ENCODE results near the gene CEP152.
"Not testable (repeated sequence)": the region's sequence is repeated elsewhere in the genome, so short reads cannot be mapped to it uniquely, and the experiment has no call there.

The CEP152 gene, protein sequence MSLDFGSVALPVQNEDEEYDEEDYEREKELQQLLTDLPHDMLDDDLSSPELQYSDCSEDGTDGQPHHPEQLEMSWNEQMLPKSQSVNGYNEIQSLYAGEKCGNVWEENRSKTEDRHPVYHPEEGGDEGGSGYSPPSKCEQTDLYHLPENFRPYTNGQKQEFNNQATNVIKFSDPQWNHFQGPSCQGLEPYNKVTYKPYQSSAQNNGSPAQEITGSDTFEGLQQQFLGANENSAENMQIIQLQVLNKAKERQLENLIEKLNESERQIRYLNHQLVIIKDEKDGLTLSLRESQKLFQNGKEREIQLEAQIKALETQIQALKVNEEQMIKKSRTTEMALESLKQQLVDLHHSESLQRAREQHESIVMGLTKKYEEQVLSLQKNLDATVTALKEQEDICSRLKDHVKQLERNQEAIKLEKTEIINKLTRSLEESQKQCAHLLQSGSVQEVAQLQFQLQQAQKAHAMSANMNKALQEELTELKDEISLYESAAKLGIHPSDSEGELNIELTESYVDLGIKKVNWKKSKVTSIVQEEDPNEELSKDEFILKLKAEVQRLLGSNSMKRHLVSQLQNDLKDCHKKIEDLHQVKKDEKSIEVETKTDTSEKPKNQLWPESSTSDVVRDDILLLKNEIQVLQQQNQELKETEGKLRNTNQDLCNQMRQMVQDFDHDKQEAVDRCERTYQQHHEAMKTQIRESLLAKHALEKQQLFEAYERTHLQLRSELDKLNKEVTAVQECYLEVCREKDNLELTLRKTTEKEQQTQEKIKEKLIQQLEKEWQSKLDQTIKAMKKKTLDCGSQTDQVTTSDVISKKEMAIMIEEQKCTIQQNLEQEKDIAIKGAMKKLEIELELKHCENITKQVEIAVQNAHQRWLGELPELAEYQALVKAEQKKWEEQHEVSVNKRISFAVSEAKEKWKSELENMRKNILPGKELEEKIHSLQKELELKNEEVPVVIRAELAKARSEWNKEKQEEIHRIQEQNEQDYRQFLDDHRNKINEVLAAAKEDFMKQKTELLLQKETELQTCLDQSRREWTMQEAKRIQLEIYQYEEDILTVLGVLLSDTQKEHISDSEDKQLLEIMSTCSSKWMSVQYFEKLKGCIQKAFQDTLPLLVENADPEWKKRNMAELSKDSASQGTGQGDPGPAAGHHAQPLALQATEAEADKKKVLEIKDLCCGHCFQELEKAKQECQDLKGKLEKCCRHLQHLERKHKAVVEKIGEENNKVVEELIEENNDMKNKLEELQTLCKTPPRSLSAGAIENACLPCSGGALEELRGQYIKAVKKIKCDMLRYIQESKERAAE (N-terminal part only)

DNA sequence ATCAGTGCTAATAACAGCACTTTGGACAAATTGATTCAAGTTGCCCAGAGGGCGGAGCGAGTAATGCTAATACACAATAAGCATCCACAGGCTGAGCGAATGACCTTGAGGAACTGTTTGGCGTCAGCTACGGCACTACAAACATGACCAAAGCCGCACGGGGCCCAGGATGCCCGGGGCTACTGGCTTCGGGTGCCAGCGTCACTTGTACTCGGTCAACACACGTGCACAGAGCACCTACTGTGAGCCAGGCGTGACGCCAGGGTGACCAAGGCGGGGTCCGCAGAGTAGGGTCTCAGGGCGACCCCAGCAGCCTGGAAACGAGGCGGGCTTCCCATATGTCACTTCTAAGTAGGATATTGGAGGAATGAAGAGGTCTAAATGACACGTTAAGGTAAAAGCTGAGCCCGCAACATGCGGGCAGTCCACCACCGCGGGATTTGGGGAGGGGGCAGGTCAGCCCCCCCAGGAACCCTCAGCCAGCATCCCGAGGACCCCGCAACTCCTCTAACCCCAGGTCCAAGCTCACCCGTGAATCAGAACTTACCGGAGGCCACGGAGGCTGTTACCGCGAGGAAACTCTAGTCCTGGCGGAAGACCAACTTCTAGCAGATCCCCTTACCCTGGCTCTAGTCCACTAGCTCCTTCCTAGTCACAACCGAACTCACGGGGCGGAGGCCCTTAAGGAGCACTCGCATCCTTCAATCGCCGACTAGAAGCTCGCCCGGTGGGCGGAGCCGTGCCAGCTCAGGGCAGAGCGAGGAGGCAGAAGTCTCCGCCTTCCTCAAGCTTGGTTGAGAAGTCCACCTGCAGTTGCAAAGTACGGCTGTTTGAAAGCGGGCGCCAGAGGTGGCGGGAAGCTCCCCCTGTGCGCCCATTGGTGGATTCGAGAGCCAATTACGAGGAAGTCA lies at the start of gene CEP152:
CEP152 (minus strand) TSS at position 656 of the 911 bp plus-strand sequence. CDS start 5,420 bp downstream, outside the sequence.
- DNase-seq (ENCODE audit: low spot score): peak; percentile 98

DNA sequence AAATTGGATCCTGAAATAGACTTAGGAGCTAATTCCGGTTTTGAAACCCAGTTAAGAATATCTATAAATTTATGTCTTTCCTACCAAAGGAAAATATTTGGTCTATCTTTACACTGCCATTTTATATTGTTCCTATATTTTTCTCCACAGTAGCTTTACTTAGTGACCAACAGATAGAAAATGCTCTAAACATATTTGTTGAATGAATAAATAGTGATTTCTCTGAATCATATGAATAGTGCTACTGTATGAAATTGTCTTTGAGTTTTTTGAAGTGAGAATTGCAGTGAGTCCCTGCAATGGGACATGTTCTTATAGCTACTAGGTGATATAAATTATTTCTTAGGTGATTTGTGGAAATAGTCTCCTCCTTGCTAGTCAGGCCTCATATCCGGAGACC lies 48.6 kb upstream of the CEP152 start:
- DNase-seq (ENCODE audit: low spot score): no peak

DNA sequence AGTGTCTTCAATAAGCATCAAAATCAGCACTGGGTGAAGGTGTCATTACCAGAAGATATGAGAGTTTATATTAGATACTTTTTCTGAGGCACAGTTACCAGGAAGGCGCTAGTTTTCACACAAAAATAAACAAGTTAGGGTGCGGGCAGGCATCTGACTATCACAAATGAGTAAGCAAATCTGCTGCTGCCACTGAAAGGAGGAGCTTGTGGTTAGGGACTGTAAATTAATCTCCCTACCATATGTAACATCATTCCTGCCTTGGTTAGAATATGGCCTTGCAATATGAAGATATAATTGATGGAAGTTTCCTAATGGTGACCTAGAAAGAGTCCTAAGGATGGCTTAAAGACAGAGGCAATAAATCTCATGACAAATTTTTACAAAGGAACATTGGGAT lies 47.5 kb upstream of the CEP152 start:
- DNase-seq (ENCODE audit: low spot score): no peak

DNA sequence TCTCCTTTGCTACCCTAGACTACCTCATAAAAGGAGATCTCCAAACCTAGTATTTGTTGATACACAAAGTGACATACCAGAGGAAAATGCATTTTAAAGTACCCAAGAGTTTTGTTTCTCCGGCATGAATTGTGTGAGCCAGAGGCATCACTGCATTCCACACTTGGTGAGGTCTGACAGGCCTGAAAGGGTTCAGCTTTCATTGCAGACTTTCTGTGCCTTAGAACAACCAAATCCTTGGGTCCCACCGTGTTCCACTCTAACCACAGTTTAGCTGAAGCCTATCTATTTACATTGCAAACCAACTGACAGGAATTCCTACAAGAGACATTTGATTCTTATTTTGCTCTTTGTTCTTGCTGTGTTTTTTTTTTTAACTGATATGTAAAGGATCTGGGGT lies 46.1 kb upstream of the CEP152 start:
- DNase-seq (ENCODE audit: low spot score): no peak

DNA sequence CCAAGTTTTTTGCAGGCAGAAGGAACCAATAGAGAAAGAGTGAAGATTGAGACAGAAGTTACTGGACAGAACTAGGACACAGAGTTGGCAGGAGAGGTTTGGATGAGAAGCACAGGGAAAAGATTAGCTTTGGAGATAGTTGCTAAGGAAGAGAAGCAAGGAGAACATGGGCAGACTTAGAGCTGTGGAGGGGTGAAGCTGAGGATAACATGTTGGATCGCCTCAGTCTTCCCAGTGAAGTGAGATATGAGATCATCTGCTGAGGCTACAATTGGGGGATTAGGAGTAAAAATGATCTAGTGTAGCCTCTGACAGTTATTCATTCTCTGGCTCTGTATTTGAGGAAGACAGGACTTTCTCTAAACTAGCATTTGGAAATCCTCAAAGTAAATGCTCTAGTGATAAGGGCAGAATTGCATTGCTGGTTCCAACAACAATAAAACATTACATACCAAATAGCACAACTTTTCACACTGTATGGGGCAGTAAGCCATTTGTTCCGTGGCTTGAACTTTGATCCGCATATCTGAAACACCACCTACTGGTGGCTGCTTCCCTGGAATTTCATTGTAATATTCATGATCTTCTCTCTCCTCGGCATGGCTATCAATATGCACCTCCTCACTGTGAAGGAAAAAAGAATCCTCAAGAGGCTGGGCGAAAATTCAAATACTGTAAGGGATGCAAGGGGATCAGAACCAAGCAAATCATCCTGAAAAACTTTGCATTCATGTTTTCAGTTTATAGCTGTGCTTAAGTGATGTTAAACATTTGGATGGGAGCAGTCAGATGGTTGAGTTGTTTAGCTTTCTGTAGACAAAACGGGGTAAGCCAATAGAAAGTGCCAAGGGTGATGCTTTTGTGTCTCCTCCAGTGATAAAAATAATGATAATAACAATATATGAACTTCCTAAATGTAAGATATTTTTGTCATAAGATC lies 44.9 kb upstream of the CEP152 start:
- DNase-seq (ENCODE audit: low spot score): peak; percentile 26

DNA sequence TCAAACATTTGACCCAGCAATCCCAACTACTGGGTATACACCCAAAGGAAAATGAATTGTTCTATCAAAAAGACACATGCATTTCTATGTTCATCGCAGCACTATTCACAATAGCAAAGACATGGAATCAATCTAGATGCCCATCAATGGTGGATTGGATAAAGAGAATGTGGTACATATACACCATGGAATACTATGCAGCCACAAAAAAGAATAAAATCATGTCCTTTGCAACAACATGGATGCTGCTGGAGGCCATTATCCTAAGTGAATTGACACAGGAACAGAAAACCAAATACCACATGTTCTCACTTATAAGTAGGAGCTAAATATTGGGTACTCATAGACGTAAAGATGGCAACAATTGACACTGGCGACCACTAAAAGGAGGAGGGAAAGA lies 43.6 kb upstream of the CEP152 start:
- not testable (repeated sequence) for DNase-seq (ENCODE audit: low spot score)

DNA sequence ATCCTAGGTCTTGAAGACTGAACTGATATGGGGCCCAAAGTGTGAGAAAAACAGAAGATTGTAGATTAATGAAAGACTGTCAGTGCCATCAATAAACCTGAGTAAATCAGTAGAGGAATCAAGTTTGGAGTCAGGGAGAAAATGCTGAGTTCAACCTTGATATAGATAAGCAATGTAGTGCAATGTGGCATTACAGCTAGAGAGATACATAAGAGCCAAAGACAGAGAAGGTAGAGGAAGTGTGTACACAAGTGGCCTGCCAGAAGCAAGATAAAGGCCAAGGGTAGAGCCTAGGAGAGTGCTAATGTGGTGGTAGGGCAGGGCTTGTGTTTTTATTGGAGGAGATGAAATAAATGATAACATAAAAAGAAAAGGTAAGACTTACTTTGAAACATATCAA lies 41.1 kb upstream of the CEP152 start:
- DNase-seq (ENCODE audit: low spot score): no peak

DNA sequence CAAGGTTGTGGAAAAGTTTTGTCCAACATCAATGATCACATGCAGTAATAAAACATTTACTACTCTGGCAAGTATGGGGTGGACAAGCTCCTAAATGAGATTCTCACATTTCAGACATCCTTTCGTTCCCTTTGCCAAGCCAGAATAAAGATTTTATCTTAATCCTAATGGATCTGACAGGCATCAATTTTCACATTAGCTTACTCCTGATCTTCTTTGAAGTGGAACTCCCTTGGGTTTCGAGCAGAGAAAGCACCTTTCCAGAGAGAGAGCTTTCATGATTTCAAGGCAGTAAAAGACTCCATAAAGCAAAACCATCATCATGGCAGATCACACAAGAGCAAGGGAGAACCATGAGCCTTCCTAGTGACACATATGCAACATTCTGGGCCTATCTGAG lies 39.8 kb upstream of the CEP152 start:
- DNase-seq (ENCODE audit: low spot score): no peak

DNA sequence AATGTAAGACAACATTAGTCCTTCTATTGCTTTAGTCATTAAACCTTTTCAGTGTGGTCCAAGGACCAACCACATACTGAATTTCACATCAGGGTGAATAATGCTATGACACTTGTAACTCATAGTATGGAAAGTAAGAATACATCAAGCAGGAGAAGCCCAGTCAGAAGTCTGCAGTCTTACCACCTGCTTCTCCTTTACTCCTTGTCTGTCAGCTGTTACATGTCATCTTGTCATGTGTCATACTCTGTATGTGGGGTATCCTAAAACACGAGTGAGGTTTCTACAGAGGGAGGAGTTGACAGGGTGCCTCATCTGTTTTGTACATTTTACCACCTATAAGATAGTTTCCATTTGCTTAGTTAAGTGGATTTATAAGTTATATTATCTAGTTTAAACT lies 34.3 kb upstream of the CEP152 start:
- DNase-seq (ENCODE audit: low spot score): no peak

DNA sequence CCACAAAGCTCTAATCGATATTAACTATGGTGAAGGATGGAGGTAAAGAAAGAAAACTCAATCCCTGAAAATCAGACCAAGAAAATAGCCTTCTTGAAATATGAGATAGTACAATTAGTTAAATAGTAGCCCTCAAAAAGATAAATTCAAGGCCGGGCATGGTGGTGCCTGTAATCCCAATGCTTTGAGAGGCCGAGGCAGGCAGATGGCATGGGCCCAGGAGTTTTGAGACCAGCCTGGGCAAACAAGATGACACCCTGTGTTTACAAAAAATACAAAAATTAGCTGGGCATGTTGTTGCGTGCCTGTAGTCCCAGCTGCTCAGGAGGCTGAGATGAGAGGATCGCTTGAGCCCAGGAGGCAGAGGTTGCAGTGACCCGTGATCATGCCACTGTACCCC lies 31.6 kb upstream of the CEP152 start:
- no peak for DNase-seq (ENCODE audit: low spot score)

DNA sequence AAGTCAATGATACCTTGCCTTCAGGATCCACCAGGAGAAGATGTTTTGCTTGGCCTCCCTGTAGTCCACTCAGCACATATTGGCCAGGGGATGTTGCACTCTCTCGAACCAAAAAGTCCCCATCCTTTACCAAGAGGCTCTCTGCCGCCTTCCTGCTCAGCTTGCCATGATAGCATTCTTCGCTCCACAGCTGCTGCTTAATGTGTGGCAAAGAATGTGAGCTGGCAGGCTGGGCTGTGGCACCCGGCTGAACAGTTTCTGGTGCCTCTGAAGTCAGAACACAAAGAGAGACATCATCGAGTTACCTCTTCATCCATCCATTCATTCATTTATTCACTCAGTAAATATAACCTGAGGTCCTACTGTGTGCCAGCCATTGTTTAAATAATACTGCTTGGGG lies 23.9 kb upstream of the CEP152 start:
- DNase-seq (ENCODE audit: low spot score): no peak

DNA sequence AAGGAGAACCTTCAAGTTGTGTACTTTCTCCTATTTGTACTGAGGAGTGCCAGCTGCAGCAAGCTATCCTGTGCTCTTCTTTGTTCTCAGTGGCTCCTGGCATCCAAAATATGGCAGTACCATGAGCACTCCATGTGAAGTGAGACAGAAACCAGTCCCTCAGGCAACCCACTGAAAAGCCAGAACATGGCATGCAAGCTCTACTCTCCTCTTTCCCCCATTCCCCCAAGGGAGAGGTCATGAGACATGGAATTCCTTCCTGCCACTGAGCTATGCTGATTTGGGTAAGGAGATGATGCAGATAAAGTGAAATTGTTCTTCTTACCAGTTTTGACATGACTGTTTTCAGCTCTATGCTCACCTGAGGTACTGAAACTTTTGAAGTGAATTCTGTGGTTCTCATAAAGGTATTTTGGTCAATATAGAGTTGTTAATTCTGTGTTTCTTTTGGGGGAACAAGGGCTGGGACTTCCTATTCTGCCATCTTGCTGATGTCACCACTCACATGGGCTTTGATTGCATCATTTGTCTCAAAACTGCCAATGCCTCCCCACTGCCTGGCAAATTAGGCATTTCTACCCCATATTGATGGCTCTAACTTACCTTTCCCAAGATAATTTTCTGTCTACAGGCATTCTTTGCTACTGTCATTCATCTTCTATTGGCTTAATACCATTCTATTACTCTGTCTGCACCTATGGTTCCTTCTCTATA lies 22.8 kb upstream of the CEP152 start:
- no peak for DNase-seq (ENCODE audit: low spot score)

DNA sequence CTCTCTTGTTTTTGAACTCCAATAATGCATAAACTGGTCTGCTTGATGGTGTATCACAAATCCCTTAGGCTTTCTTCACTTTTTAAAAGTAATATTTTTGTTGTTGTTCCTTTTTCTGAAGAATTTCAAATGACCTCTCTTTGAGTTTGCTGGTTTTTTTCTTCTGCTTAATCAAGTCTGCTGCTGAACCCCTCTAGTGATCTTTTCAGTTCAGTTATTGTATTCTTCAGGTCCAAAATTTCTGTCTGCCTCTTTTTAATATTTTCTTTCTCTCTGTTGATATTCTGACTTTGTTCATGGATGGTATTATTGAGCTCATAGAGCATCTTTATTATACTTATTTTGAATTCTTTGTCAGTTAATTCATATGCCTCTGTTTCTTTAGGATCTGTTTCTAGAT lies 21.8 kb upstream of the CEP152 start:
- DNase-seq (ENCODE audit: low spot score): no peak

DNA sequence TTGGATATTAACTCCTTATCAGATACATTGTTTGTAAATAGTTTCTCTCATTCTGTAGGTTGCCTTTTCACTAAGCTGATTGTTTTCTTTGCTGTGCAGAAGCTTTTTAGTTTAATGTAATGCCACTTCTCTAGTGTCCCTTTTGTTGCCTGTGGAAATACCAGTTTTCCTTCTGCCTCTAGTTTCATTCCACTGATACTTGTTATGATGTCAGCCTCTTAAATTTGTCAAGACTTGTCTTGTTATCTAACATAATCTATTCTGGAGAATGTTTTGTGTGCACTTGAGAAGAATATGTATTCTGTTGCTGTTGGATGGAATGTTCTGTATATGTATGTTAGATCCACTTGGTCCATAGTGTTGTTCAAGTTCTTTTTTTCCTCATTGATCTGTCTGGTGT lies 18.0 kb upstream of the CEP152 start:
- DNase-seq (ENCODE audit: low spot score): no peak

DNA sequence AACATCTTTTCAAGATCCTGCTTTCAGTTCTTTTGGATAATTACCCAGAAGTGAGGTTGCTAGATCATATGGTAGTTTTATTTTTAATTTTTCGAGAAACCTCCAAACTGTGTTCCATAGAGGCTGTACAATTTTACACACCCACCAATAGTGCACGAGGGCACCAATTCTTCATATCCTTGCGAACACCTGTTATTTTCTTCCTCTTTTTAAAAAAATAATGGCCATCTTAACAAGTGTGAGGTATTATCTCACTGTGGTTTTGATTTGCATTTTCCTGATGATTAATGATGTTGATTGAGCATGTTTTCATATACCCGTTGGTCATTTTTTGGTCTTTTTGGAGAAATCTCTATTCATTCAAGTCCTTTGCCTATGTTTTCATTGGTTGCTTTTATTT lies 17.6 kb upstream of the CEP152 start:
- DNase-seq (ENCODE audit: low spot score): no peak

DNA sequence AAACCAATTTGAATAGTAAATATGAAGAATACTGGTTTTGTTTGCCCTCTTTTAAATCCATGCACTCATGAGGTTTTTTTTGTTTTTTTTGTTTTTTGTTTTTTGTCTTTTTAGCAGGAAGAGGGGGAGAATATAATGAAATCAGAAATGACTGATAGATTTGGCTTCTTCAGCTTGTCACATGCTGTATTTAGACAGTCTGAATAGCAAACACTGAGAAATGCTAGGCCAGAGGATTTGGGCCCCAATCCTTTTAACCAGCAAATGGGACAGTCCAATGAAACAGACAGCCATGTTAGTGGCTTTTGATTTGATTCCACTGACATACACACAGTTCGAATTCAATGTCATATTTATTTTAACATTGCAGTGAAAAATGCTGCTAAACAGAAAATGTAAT lies 14.2 kb upstream of the CEP152 start:
- peak; percentile 31 for DNase-seq (ENCODE audit: low spot score)

DNA sequence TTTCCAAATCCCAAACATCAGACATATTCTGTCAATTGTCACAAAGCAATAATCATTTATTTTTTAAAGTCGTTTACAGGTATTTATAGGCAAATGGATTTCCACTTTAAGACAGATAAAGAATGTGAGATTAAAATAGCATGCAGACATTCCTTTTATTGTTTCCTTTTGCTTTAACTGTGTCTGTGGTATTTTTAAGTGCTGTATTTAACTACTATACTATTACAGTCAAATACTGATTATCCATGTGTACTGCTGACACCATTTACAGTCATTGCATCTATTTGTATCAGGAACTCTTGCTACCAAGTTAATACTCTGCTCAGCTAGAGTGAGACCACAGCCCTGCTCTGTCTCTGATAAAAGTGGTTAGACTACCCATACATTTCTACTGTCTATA lies 12.8 kb upstream of the CEP152 start:
- no peak for DNase-seq (ENCODE audit: low spot score)

DNA sequence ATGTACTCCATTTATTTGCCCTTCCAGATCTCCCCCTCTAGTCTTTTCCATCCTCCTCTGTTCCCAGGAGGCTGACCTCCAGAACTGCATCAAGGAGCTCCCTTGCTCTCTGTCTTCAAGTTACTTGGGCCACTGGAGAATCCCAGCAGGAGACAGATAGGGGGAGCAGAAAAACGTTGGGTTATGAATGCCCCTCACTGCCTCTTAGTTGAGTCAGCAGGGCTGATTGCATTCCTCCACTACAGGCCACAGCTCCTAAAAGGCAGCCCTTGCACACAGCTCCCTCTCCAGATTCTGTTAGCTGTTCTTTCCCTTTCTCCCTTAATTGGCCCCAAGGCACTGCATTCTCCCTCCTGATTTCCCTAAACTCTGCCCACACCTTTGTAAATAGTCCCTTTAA lies 12.4 kb upstream of the CEP152 start:
- DNase-seq (ENCODE audit: low spot score): no peak

DNA sequence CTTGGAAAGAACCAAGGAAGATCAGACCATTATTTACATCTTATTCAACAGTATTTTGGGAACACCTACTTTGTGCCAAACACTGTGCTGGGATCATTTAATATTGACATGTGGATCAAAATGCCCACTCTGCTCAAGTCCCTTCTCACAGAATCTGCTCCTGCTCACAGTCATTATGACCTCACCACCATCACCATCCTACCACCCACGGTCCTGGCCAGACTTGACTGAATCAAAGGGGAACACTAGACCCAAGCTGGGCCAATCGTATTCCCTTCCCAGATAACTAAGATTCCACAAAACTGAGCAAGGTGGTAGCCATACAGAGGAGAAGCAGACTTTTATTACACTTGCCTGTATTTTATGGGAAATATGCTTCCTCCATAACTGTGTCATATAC lies 3.4 kb upstream of the CEP152 start:
- DNase-seq (ENCODE audit: low spot score): no peak

All from Ammon's horn (tissue), 1 donor.